ENCODE measurements around the gene TBATA. TPM values are rescaled to one million over a fixed set of nuclear protein-coding genes. Genes with fewer than 3 reads are reported as not detected.

The TBATA gene
- total and polyA plus RNA-seq, 2 of the 8 experiments (the other 6 are each of a cell fraction or from before 2014, with no cell fraction given), result not detected

GRCh38 chr10:70827086-70827757 is 42.0 kb upstream of the TBATA start (continued):
- no peak for TF ChIP-seq PHF8 (conservative IDR thresholded peaks at IDR 0.05; ENCODE audit: low read depth, low read length)
- no peak for TF ChIP-seq NANOG (IDR thresholded peaks at IDR 0.05; ENCODE audit: insufficient read depth, low read depth, low read length, poor library complexity, severe bottlenecking)
- no peak for TF ChIP-seq TAF7 (optimal IDR thresholded peaks at IDR 0.05; ENCODE audit: borderline replicate concordance, low read depth, low read length)
- TF ChIP-seq, protein P1, sequence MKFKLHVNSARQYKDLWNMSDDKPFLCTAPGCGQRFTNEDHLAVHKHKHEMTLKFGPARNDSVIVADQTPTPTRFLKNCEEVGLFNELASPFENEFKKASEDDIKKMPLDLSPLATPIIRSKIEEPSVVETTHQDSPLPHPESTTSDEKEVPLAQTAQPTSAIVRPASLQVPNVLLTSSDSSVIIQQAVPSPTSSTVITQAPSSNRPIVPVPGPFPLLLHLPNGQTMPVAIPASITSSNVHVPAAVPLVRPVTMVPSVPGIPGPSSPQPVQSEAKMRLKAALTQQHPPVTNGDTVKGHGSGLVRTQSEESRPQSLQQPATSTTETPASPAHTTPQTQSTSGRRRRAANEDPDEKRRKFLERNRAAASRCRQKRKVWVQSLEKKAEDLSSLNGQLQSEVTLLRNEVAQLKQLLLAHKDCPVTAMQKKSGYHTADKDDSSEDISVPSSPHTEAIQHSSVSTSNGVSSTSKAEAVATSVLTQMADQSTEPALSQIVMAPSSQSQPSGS (IDR thresholded peaks at IDR 0.05; ENCODE audit: low read length), result no peak
- TF ChIP-seq TEAD4 (IDR thresholded peaks at IDR 0.05; ENCODE audit: low read depth, low read length), result no peak
- TF ChIP-seq EZH2 (IDR thresholded peaks at IDR 0.05; ENCODE audit: low read depth, low read length, severe bottlenecking), result no peak
- no peak for TF ChIP-seq BRCA1 (IDR thresholded peaks at IDR 0.05; ENCODE audit: low read depth, low read length)
- no peak for TF ChIP-seq CREB1 (IDR thresholded peaks at IDR 0.05)
- TF ChIP-seq MAFK (IDR thresholded peaks at IDR 0.05; ENCODE audit: low read depth, low read length), result no peak
- no peak for TF ChIP-seq KDM5A (IDR thresholded peaks at IDR 0.05; ENCODE audit: low read length)
- TF ChIP-seq RAD21 (IDR thresholded peaks at IDR 0.05 in 1 of 2, conservative IDR thresholded peaks at IDR 0.05 in 1 of 2; ENCODE audit: low read depth in 2 of 2, low read length in 2 of 2), result no peak

Measured in H1 (cell line).